Activated CD8-positive, alpha-beta T cell treated with anti-CD3 and anti-CD28 coated beads for 36 hours (primary cell): ENCODE results near the gene ARCN1. TPM values are rescaled to one million over a fixed set of nuclear protein-coding genes. Genes with fewer than 3 reads are reported as not detected.

Source experiments
- ATAC-seq: fragments of 200-7000 bp; cut with Tn5 transposase; one replicate; pipeline ENCODE4 v1.10.0; 2021; ENCODE audit warnings: mild to moderate bottlenecking, moderate library complexity
- CTCF ChIA-PET: fragments of 350-600 bp; sonication (Branson Sonifier 250); formaldehyde crosslinking; loops from one replicate; lab custom pipeline; 2021; ENCODE audit warnings: antibody characterized with exemption; lab: Charles Lee
- POLR2A ChIA-PET: fragments of 350-600 bp; sonication (Branson Sonifier 250); formaldehyde crosslinking; loops from one replicate; lab custom pipeline; 2021; ENCODE audit warnings: antibody characterized with exemption; lab: Charles Lee
- DNase-seq: peaks from one replicate; pipeline ENCODE4 v3.0.0-alpha.2; 2020
- H3K27ac Mint-ChIP-seq: one replicate; pipeline ENCODE4 v1.8.0; 2021; ENCODE audit warnings: mild to moderate bottlenecking, mixed read lengths
- H3K27me3 Mint-ChIP-seq: one replicate; pipeline ENCODE4 v1.8.0; 2021; ENCODE audit warnings: mixed read lengths
- H3K36me3 Mint-ChIP-seq: one replicate; pipeline ENCODE4 v1.8.0; 2021; ENCODE audit warnings: low read depth, mixed read lengths
- H3K4me1 Mint-ChIP-seq: one replicate; pipeline ENCODE4 v1.8.0; 2021; ENCODE audit warnings: low read depth, mixed read lengths
- H3K4me3 Mint-ChIP-seq: one replicate; pipeline ENCODE4 v1.8.0; 2021; ENCODE audit warnings: mild to moderate bottlenecking, moderate library complexity, mixed read lengths
- H3K9me3 Mint-ChIP-seq: one replicate; pipeline ENCODE4 v1.8.0; 2021; ENCODE audit warnings: mixed read lengths
- intact Hi-C: fragments of 100-400 bp; cut with micrococcal nuclease; formaldehyde crosslinking; loops from one replicate; pipeline ENCODE4 v1.10.0; 2022
- total RNA-seq, 2 experiments: library from RNA; stranded (reverse); gene quantifications; one replicate each; pipeline ENCODE4 v1.2.3, GENCODE V29; 2021
- TF ChIP-seq, protein P1 (sequence below): fragments of 200-600 bp; IDR thresholded peaks from one replicate; pipeline ENCODE4 v1.8.0; 2022; ENCODE audit warnings: antibody characterized with exemption, mild to moderate bottlenecking

Gene ARCN1
- total RNA-seq, 2 experiments from 2014 or later = 134 to 135 TPM

DNA sequence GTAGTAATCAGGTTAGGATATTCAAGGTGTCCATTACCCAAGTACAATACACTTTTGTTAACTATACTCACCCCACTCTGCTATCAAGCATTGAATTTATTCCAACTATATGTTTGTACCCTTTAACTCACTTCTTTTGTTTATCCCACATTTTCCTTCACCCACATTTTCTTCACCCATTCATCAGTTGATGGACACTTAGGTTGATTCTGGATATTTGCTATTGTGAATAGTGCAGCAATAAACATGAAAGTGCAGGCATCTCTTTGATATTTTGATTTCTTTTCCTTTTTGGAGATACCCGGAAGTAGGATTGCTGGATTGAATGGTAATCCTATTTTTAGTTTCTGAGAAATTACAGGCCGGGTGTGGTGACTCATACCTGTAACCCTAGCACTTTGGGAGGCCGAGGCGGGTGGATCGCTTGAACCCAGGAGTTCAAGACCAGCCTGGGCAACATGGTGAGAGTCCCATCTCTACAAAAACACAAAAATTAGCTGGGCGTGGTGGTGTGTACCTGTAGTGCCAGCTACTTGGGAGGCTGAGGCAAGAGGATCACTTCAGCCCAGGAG is 34.7 kb upstream of the ARCN1 start:
- Mint-ChIP-seq H3K27ac (peak overlapping the region; percentile 30), H3K4me1 (peaks cover 3% of the 10 kb centered on the region), H3K9me3 (no peaks in the 10 kb centered on the region), H3K27me3 (no peaks in the 10 kb centered on the region), H3K36me3 (no peaks in the 10 kb centered on the region), H3K4me3 (no peak overlapping the region)
- no peak for DNase-seq
- TF ChIP-seq, protein P1, sequence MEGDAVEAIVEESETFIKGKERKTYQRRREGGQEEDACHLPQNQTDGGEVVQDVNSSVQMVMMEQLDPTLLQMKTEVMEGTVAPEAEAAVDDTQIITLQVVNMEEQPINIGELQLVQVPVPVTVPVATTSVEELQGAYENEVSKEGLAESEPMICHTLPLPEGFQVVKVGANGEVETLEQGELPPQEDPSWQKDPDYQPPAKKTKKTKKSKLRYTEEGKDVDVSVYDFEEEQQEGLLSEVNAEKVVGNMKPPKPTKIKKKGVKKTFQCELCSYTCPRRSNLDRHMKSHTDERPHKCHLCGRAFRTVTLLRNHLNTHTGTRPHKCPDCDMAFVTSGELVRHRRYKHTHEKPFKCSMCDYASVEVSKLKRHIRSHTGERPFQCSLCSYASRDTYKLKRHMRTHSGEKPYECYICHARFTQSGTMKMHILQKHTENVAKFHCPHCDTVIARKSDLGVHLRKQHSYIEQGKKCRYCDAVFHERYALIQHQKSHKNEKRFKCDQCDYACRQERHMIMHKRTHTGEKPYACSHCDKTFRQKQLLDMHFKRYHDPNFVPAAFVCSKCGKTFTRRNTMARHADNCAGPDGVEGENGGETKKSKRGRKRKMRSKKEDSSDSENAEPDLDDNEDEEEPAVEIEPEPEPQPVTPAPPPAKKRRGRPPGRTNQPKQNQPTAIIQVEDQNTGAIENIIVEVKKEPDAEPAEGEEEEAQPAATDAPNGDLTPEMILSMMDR = no peak
- ATAC-seq = no peak
- ChIA-PET CTCF (interaction anchor here (1.2 kb wide), 1 partner anchor 10 kb away, joined by 3 read pairs; the partner anchor contains the start of gene TTC36), POLR2A (no interaction called here)
- intact Hi-C loops = no loop called here

DNA sequence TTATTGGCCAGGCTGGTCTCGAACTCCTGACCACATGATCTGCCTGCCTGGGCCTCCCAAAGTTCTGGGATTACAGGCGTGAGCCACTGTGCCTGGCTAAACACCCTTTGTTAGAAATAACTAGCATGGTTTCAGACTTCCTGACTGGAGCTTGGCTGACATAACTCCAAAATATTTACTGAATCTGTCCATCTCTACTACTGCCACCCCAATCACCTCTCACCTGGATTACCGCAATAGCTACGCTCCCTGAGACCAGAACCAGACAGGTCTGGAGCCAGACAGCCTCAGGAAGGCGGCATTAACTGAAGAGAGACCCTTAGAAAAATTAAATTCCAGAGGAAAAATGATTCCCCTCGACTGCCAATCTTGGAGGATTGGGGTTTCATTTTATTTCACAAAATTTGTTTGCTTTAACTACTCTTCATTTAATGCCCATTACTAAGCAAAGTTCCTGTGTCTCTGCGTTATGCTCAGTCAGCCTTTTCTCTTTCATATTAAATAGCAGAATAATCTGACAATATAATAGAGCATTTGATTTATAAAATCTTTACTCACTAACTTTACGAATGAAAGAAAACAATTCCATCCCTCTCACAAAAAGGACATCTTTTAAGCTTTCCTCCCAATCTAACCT is 28.1 kb upstream of the ARCN1 start:
- no peak overlapping the region for H3K27ac Mint-ChIP-seq
- no peak overlapping the region for H3K4me3 Mint-ChIP-seq
- H3K4me1 Mint-ChIP-seq = no peaks in the 10 kb centered on the region
- POLR2A ChIA-PET = interaction anchor here (0.6 to 1.0 kb wide), 2 partner anchors 14 to 62 kb away, joined by 3 read pairs; no protein-coding TSS in a partner anchor
- ATAC-seq (no peak), DNase-seq (no peak)
- intact Hi-C loops = no loop called here
- TF ChIP-seq, protein P1 = no peak
- no peaks in the 10 kb centered on the region for H3K9me3 Mint-ChIP-seq
- CTCF ChIA-PET = no interaction called here
- no peaks in the 10 kb centered on the region for H3K27me3 Mint-ChIP-seq
- H3K36me3 Mint-ChIP-seq = no peaks in the 10 kb centered on the region

DNA sequence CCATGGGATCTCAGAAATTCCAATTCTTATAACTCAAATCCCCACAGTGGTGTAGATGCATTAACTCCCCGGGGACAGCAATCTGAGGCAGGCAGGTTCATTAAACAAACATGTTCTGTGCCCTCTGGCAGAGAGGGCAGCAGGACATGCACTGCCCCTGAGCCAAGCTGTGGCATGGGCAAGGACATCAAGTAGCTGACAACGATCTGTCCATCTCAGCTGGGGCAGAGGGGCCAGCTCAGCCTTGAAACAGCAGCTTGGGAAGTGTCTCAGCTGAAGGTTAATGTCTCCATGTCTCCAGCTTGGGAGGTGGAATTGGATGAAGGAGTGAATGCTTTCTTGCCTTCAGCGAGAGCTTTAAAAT is 27.6 kb upstream of the ARCN1 start:
- ATAC-seq = no peak
- H3K27me3 Mint-ChIP-seq = no peaks in the 10 kb centered on the region
- CTCF ChIA-PET = no interaction called here

DNA sequence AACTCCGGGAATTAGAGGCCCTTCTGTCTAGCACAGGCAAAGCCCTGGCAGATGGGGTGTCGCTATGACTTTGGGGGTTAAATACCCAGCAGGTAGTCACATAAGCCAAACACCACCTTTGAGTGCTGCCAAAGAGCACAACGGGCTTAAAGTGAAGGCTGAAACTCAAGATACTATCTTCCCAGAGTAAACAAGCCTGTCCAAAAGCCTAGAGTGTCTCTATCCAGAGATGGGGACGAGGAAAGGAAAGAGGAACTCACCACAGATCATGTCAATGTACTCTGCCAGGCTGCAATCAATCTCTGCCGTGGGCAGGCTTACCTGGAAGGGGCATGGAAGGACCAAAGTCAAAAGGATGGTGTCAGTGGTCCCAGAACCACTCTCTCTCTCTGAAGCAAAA is 26.7 kb upstream of the ARCN1 start:
- TF ChIP-seq, protein P1 = no peak
- CTCF ChIA-PET = no interaction called here
- Mint-ChIP-seq H3K9me3 (no peaks in the 10 kb centered on the region), H3K36me3 (no peaks in the 10 kb centered on the region), H3K27me3 (no peaks in the 10 kb centered on the region), H3K4me1 (no peaks in the 10 kb centered on the region), H3K4me3 (no peak overlapping the region), H3K27ac (no peak overlapping the region)
- POLR2A ChIA-PET = no interaction called here
- no peak for DNase-seq
- ATAC-seq = no peak
- intact Hi-C loops = no loop called here

More for the DNA sequence above, 27.6 kb upstream of the ARCN1 start:
- intact Hi-C loops = no loop called here
- Mint-ChIP-seq H3K4me3 (no peak overlapping the region), H3K27ac (no peak overlapping the region), H3K9me3 (no peaks in the 10 kb centered on the region), H3K36me3 (no peaks in the 10 kb centered on the region), H3K4me1 (no peaks in the 10 kb centered on the region)
- TF ChIP-seq, protein P1 = no peak
- POLR2A ChIA-PET = interaction anchor here (0.6 to 1.0 kb wide), 2 partner anchors 15 to 61 kb away, joined by 3 read pairs; no protein-coding TSS in a partner anchor
- no peak for DNase-seq

DNA sequence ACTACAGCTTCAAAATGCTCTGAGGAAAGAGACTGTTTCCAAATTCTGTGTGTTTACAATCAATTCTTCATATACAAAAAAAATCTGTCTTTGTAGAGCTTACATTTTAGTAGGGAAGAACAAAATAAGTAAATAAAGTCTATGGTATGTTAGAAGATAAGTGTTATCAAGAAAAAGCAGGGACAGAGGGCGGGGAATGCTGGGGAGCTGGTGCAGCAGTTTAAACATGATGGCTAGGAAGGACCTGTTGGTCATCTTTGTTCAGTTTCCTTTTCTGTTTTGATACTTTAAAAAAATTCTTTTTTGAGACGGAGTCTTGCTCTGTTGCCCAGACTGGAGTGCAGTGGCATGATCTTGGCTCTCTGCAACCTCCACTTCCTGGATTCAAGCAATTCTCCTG is 25.1 kb upstream of the ARCN1 start:
- TF ChIP-seq, protein P1 = no peak
- CTCF ChIA-PET = no interaction called here
- DNase-seq = no peak
- Mint-ChIP-seq H3K9me3 (no peaks in the 10 kb centered on the region), H3K4me1 (no peaks in the 10 kb centered on the region), H3K36me3 (peaks cover 3% of the 10 kb centered on the region), H3K27ac (no peak overlapping the region), H3K27me3 (no peaks in the 10 kb centered on the region), H3K4me3 (no peak overlapping the region)
- POLR2A ChIA-PET = no interaction called here
- intact Hi-C loops = no loop called here
- ATAC-seq = no peak
